ENCODE results near the gene KCNJ6.

GRCh38 chr21:37732927-37733326 lies 183.3 kb downstream of the KCNJ6 start:
- TF ChIP-seq CTCF (IDR thresholded peaks at IDR 0.05) (no peak), EZH2phosphoT487 (IDR thresholded peaks at IDR 0.05) (no peak)
